Epithelial cell of proximal tubule (primary cell): ENCODE data around the gene ADCY5. TPM values are rescaled to one million over a fixed set of nuclear protein-coding genes. Genes with fewer than 3 reads are reported as not detected.

Experiments used
- DNase-seq: peaks from one replicate; pipeline ENCODE4 v3.0.0-alpha.2; 2011; ENCODE audit warnings: low read depth
- H3K4me3 ChIP-seq: 2 replicates; pipeline ENCODE4 v1.5.1; 2011; ENCODE audit warnings: low read depth, mild to moderate bottlenecking, low read length
- total RNA-seq: library from RNA; depleted of rRNA; stranded (reverse); fragments of >200 nt; gene quantifications from 2 replicates; pipeline ENCODE4 v1.2.3, GENCODE V29; 2015
- TF ChIP-seq, protein P1 (sequence below): conservative IDR thresholded peaks from 2 replicates; pipeline ENCODE4 v1.5.1; 2012; ENCODE audit warnings: low read depth, mild to moderate bottlenecking, low read length

ADCY5 gene
- total RNA-seq, 1 donor from 2014 or later, result 2.7 TPM

GRCh38 chr3:123295901-123296250 lies 153.0 kb downstream of the ADCY5 start:
- H3K4me3 ChIP-seq, result no peak overlapping the region
- TF ChIP-seq, protein P1, sequence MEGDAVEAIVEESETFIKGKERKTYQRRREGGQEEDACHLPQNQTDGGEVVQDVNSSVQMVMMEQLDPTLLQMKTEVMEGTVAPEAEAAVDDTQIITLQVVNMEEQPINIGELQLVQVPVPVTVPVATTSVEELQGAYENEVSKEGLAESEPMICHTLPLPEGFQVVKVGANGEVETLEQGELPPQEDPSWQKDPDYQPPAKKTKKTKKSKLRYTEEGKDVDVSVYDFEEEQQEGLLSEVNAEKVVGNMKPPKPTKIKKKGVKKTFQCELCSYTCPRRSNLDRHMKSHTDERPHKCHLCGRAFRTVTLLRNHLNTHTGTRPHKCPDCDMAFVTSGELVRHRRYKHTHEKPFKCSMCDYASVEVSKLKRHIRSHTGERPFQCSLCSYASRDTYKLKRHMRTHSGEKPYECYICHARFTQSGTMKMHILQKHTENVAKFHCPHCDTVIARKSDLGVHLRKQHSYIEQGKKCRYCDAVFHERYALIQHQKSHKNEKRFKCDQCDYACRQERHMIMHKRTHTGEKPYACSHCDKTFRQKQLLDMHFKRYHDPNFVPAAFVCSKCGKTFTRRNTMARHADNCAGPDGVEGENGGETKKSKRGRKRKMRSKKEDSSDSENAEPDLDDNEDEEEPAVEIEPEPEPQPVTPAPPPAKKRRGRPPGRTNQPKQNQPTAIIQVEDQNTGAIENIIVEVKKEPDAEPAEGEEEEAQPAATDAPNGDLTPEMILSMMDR, result no peak
- DNase-seq, result no peak

- no peak for DNase-seq
- no peak overlapping the region for H3K4me3 ChIP-seq
- TF ChIP-seq, protein P1, result no peak
Observed at GRCh38 chr3:123295171-123295900, 153.6 kb downstream of the ADCY5 start.

- no peak overlapping the region for H3K4me3 ChIP-seq
- TF ChIP-seq, protein P1, result no peak
- DNase-seq, result no peak
Observed at GRCh38 chr3:123294296-123294938, 154.5 kb downstream of the ADCY5 start.

DNA sequence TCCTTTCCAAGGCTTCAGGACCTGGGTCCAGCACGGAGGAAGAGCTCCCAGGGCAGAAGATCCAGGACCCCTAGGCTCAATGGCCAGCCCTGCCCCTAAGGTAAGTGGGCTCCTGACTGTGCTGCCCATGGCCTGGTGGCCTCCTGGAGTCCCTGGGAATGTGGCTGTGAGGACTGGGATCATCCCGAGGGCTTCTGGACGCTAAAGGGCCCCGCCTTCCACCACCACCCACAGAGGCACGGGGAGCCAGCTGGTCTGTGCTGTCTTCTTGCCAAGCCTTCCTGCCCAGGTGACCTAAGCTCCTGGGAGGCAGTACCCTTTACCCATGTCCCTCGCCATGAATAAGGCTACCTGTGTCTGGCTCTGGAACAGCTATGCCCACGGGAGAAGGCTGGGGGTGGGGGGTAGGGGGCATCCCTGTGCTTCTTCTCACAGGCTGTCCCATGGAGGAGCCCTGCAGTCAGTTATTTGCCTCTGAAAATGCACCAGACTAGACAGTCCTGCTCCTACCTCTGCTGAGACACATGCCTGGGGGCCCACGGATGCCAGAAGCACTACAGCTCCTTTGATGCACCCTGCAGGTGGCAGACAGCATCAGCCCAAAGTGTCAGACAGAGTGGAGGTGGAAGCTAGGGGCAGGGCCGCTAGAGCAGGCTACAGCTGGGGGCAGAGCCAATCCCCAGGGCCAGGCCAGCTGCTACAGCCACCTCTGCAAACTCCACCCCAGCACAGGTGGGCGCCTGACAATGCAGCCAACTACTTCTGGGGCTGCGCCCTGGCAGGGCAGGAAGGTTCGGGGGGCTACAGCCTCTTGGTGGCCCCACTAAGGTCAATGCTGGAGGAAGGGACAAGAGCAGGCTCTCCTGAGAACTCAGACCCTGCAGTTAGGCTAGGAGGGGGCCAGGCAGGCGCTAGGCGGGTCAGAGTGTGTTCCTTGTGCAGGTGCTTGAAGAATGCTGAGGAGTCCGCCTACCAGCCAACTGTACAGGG lies 156.3 kb downstream of the ADCY5 start:
- H3K4me3 ChIP-seq, result no peak overlapping the region
- no peak for DNase-seq
- TF ChIP-seq, protein P1, result no peak

GRCh38 chr3:123291404-123291803 lies 157.5 kb downstream of the ADCY5 start:
- no peak overlapping the region for H3K4me3 ChIP-seq
- no peak for DNase-seq
- TF ChIP-seq, protein P1, result no peak

DNA sequence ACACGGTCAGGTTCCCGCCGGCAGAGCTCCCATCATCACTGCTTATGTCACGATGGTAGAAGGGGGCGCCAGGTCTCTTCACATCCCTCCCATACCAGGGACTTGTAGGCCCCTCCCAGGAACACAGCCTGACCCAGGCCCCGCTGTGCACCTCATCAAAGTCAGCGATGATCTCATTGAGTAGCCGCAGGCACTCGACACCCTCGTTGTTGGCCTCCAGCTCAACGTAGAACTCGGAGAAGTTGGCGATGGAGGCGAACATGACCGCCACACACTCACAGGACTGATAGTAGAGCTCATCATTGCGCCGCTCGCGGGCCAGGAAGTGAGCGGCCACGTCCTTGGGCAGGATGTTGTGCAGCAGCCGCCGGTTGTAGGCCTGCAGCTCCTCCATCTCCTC lies 157.9 kb downstream of the ADCY5 start:
- no peak overlapping the region for H3K4me3 ChIP-seq
- TF ChIP-seq, protein P1, result no peak
- DNase-seq, result no peak
